ENCODE measurements around the gene TSSK3. TPM values are rescaled to one million over a fixed set of nuclear protein-coding genes. Genes with fewer than 3 reads are reported as not detected.
A peak's percentile ranks its signal among the peaks of the same experiment; 100 is the strongest.
"Not testable (repeated sequence)": the region's sequence is repeated elsewhere in the genome, so short reads cannot be mapped to it uniquely, and the experiment has no call there.

The TSSK3 gene
- total RNA-seq, 1 experiment from 2014 or later: 2.9 TPM

DNA sequence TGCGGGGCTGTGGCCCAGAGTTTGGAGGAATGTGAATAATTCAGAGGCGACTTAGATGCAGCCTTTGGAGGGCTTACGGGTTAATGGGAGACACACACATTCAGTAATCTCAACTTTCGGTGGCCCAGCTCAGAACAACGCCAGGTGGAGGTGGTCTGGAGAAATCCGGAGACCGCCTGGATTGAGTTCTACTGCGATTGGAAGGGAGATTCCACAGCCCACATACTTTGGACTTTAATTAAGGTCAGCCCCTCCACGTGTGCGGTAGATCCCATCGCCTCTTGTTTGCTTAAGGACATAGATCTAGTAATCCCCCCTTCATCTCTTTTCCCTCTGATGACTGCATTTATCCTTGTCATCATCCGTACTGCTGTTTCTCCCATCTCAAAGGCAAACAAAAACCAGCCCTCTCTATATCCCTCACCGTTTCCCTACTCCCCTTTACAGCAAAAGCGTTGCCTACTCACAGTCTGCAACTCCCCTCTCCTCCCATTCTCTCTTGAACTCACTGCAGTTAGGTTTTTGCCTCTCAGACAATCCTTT is 32.6 kb downstream of the TSSK3 start:
- no peaks in the 10 kb centered on the region for H3K27me3 Mint-ChIP-seq (ENCODE audit: low read depth)
- peak overlapping the region; percentile 98 for H3K4me3 Mint-ChIP-seq
- peaks cover 12% of the 10 kb centered on the region for H3K36me3 Mint-ChIP-seq
- ChIA-PET POLR2A (interaction anchor here (0.5 to 2.1 kb wide), 22 partner anchors 13 to 360 kb away, joined by 3 to 16 read pairs (median 4); partner anchors contain the start of genes FAM229A, KPNA6, MARCKSL1 and RBBP4), CTCF (interaction anchor here (0.9 to 2.4 kb wide), 14 partner anchors 9 to 498 kb away, joined by 3 to 13 read pairs (median 4); partner anchors contain the start of genes MARCKSL1 and RBBP4)
- no peak for TF ChIP-seq ZNF423 (CRISPR knock-in tag; IDR thresholded peaks at IDR 0.05)
- 0 out of 2 replicates have a peak, but pooled peaks have one; percentile 9 for TF ChIP-seq TEAD1 (CRISPR knock-in tag; IDR thresholded peaks at IDR 0.05)
- H3K9me3 Mint-ChIP-seq: peaks cover 10% of the 10 kb centered on the region
- peak; percentile 11 for ATAC-seq
- peaks cover 12% of the 10 kb centered on the region for H3K4me1 Mint-ChIP-seq
- DNase-seq (ENCODE audit: low spot score): no peak
- peak overlapping the region; percentile 100 for H3K27ac Mint-ChIP-seq

DNA sequence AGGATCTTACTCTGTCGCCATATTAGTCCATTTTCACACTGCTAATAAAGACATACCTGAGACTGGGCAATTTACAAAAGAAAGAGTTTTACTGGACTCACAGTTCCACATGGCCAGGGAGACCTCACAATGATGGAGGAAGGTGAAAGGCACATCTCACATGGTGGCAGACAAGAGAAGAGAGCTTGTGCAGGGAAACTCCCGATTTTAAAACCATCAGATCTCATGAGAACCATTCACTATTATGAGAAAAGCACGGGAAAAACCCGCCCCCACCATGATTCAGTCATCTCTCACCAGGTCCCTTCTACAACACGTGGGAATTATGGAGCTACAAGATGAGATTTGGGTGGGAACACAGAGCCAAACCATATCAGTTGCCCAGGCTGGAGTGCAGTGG is 34.2 kb downstream of the TSSK3 start:
- H3K27me3 Mint-ChIP-seq (ENCODE audit: low read depth); H3K27ac Mint-ChIP-seq; ATAC-seq; H3K9me3 Mint-ChIP-seq; CTCF ChIA-PET; DNase-seq (ENCODE audit: low spot score); POLR2A ChIA-PET: not testable (repeated sequence)
- Mint-ChIP-seq H3K4me3 (peak overlapping the region; percentile 15; the same call in 1 of the 2 replicates), H3K4me1 (peaks cover 12% of the 10 kb centered on the region), H3K36me3 (peaks cover 12% of the 10 kb centered on the region)

GRCh38 chr1:32398401-32398800 is 36.1 kb downstream of the TSSK3 start:
- no peak overlapping the region for H3K4me3 Mint-ChIP-seq
- no peaks in the 10 kb centered on the region for H3K27me3 Mint-ChIP-seq (ENCODE audit: low read depth)
- TF ChIP-seq FOXK1 (CRISPR knock-in tag; IDR thresholded peaks at IDR 0.05) (no peak), CREB1 (CRISPR knock-in tag; IDR thresholded peaks at IDR 0.05) (no peak), ZMAT4 (CRISPR knock-in tag; IDR thresholded peaks at IDR 0.05) (no peak), MYBL2 (CRISPR knock-in tag; IDR thresholded peaks at IDR 0.05) (no peak), USF2 (CRISPR knock-in tag; IDR thresholded peaks at IDR 0.05) (no peak), ZNF317 (CRISPR knock-in tag; IDR thresholded peaks at IDR 0.05; ENCODE audit: borderline replicate concordance, low read depth) (no peak), SMAD4 (CRISPR knock-in tag; IDR thresholded peaks at IDR 0.05) (no peak), NR1H2 (CRISPR knock-in tag; IDR thresholded peaks at IDR 0.05) (no peak), ZNF263 (CRISPR knock-in tag; IDR thresholded peaks at IDR 0.05; ENCODE audit: low read depth) (no peak), E2F4 (CRISPR knock-in tag; IDR thresholded peaks at IDR 0.05; ENCODE audit: borderline replicate concordance, low read depth) (no peak), GRHL2 (CRISPR knock-in tag; IDR thresholded peaks at IDR 0.05; ENCODE audit: insufficient replicate concordance, severe bottlenecking) (no peak), ZNF232 (CRISPR knock-in tag; IDR thresholded peaks at IDR 0.05) (no peak), HMGXB4 (CRISPR knock-in tag; IDR thresholded peaks at IDR 0.05) (no peak), ZNF416 (CRISPR knock-in tag; IDR thresholded peaks at IDR 0.05) (no peak)
- TF ChIP-seq, protein P1, sequence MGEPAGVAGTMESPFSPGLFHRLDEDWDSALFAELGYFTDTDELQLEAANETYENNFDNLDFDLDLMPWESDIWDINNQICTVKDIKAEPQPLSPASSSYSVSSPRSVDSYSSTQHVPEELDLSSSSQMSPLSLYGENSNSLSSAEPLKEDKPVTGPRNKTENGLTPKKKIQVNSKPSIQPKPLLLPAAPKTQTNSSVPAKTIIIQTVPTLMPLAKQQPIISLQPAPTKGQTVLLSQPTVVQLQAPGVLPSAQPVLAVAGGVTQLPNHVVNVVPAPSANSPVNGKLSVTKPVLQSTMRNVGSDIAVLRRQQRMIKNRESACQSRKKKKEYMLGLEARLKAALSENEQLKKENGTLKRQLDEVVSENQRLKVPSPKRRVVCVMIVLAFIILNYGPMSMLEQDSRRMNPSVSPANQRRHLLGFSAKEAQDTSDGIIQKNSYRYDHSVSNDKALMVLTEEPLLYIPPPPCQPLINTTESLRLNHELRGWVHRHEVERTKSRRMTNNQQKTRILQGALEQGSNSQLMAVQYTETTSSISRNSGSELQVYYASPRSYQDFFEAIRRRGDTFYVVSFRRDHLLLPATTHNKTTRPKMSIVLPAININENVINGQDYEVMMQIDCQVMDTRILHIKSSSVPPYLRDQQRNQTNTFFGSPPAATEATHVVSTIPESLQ (CRISPR knock-in tag; IDR thresholded peaks at IDR 0.05): no peak
- TF ChIP-seq, protein P2, sequence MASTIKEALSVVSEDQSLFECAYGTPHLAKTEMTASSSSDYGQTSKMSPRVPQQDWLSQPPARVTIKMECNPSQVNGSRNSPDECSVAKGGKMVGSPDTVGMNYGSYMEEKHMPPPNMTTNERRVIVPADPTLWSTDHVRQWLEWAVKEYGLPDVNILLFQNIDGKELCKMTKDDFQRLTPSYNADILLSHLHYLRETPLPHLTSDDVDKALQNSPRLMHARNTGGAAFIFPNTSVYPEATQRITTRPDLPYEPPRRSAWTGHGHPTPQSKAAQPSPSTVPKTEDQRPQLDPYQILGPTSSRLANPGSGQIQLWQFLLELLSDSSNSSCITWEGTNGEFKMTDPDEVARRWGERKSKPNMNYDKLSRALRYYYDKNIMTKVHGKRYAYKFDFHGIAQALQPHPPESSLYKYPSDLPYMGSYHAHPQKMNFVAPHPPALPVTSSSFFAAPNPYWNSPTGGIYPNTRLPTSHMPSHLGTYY (CRISPR knock-in tag; IDR thresholded peaks at IDR 0.05): no peak
- TF ChIP-seq, protein P3, sequence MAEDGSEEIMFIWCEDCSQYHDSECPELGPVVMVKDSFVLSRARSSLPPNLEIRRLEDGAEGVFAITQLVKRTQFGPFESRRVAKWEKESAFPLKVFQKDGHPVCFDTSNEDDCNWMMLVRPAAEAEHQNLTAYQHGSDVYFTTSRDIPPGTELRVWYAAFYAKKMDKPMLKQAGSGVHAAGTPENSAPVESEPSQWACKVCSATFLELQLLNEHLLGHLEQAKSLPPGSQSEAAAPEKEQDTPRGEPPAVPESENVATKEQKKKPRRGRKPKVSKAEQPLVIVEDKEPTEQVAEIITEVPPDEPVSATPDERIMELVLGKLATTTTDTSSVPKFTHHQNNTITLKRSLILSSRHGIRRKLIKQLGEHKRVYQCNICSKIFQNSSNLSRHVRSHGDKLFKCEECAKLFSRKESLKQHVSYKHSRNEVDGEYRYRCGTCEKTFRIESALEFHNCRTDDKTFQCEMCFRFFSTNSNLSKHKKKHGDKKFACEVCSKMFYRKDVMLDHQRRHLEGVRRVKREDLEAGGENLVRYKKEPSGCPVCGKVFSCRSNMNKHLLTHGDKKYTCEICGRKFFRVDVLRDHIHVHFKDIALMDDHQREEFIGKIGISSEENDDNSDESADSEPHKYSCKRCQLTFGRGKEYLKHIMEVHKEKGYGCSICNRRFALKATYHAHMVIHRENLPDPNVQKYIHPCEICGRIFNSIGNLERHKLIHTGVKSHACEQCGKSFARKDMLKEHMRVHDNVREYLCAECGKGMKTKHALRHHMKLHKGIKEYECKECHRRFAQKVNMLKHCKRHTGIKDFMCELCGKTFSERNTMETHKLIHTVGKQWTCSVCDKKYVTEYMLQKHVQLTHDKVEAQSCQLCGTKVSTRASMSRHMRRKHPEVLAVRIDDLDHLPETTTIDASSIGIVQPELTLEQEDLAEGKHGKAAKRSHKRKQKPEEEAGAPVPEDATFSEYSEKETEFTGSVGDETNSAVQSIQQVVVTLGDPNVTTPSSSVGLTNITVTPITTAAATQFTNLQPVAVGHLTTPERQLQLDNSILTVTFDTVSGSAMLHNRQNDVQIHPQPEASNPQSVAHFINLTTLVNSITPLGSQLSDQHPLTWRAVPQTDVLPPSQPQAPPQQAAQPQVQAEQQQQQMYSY (CRISPR knock-in tag; IDR thresholded peaks at IDR 0.05): no peak

More at GRCh38 chr1:32398401-32398800, 36.1 kb downstream of the TSSK3 start:
- DNase-seq (ENCODE audit: low spot score): no peak
- Mint-ChIP-seq H3K9me3 (peaks cover 10% of the 10 kb centered on the region), H3K4me1 (peaks cover 8% of the 10 kb centered on the region), H3K36me3 (peaks cover 12% of the 10 kb centered on the region), H3K27ac (no peak overlapping the region)
- ATAC-seq: no peak
- POLR2A ChIA-PET: no interaction called here
- CTCF ChIA-PET: no interaction called here
